C4-2B (cell line): ENCODE data around the gene TMX2.
A peak's percentile ranks its signal among the peaks of the same experiment; 100 is the strongest.

Experiments
- H3K27ac ChIP-seq: fragments of 450-650 bp; 2 replicates; pipeline ENCODE4 v1.5.1; 2017
- CTCF ChIP-seq: fragments of 450-650 bp; conservative IDR thresholded peaks from 2 replicates; pipeline ENCODE4 v1.5.1; 2017; ENCODE audit warnings: mild to moderate bottlenecking
- ZFX ChIP-seq: fragments of 450-650 bp; IDR thresholded peaks from 2 replicates; pipeline ENCODE4 v1.6.1; 2017

Gene TMX2

GRCh38 chr11:57778318-57779037, 66.1 kb downstream of the TMX2 start:
- H3K27ac ChIP-seq, result peak overlapping the region; percentile 51
- TF ChIP-seq CTCF (no peak), ZFX (no peak)

- peak overlapping the region; percentile 46; the same call in 1 of the 2 replicates for H3K27ac ChIP-seq
- TF ChIP-seq ZFX, result no peak
- TF ChIP-seq CTCF, result no peak
Observed at GRCh38 chr11:57779276-57779675, 66.9 kb downstream of the TMX2 start.

GRCh38 chr11:57781529-57781943, 69.1 kb downstream of the TMX2 start:
- TF ChIP-seq ZFX, result no peak
- TF ChIP-seq CTCF, result no peak
- peak overlapping the region; percentile 81 for H3K27ac ChIP-seq

- no peak for TF ChIP-seq ZFX
- no peak for TF ChIP-seq CTCF
- H3K27ac ChIP-seq, result no peak overlapping the region
Observed at GRCh38 chr11:57785072-57785471, 72.7 kb downstream of the TMX2 start.

GRCh38 chr11:57786436-57786835, 74.0 kb downstream of the TMX2 start:
- no peak overlapping the region; the same call in 1 of the 2 replicates for H3K27ac ChIP-seq
- TF ChIP-seq CTCF (no peak), ZFX (no peak)

GRCh38 chr11:57787006-57787604, 74.7 kb downstream of the TMX2 start:
- no peak overlapping the region for H3K27ac ChIP-seq
- TF ChIP-seq ZFX, result no peak
- TF ChIP-seq CTCF, result no peak

- TF ChIP-seq CTCF (no peak), ZFX (no peak)
- no peak overlapping the region for H3K27ac ChIP-seq
Observed at GRCh38 chr11:57787920-57788702, 75.7 kb downstream of the TMX2 start.
